ENCODE data around the gene ATG9B. TPM values are rescaled to one million over a fixed set of nuclear protein-coding genes. Genes with fewer than 3 reads are reported as not detected.

Gene ATG9B
- total RNA-seq, 1 experiment from 2014 or later, result not detected

DNA sequence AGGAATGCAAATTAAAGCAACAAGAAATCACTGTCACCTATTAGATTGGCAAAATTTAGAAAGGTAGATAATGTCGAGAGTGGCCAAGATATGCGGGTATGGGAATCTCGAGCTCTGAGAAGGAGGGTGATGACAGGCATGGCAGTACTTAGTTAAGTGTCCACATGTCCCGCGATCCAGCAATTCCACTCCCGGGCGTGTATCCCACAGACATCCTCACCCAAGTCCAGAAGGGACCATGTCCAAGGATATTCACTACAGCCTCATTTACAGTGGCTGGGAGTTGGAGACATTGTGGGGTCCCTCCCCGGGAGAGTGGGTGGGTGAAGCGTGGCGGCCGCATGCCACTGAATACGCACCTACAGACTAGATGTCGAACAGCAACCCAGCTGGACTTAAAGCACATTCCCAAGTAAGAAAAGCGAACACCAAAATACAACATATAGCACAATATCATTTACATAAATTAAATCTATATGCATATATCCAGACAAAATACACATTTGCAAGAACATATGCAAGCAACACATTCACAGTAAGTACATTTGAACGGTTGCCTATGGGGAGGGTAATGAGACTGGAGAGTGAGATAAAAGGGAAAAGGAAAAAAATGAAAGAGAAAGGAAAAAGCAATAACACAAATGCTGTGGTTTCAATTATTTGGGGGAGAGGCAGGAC, 56.1 kb downstream of the ATG9B start:
- H3K27me3 ChIP-seq (replicated peaks), result peaks cover 50% of the 10 kb centered on the region
- H3K4me3 ChIP-seq, result no peak overlapping the region
- no peaks in the 10 kb centered on the region for H3K4me1 ChIP-seq (replicated peaks)

GRCh38 chr7:150967349-150967748, 56.9 kb downstream of the ATG9B start:
- Histone ChIP-seq H3K4me3 (no peak overlapping the region), H3K9me3 (replicated peaks) (no peaks in the 10 kb centered on the region), H3K27ac (no peak overlapping the region), H3K4me1 (replicated peaks) (no peaks in the 10 kb centered on the region), H3K27me3 (replicated peaks) (peaks cover 43% of the 10 kb centered on the region), H3K36me3 (no peaks in the 10 kb centered on the region)
- no peak for DNase-seq (ENCODE audit: low read depth in 1 of 2, low spot score in 2 of 2)

More for the DNA sequence above, 56.1 kb downstream of the ATG9B start:
- no peak for DNase-seq (ENCODE audit: low read depth in 1 of 2, low spot score in 2 of 2)
- H3K27ac ChIP-seq, result no peak overlapping the region
- no peaks in the 10 kb centered on the region for H3K36me3 ChIP-seq
- no peaks in the 10 kb centered on the region for H3K9me3 ChIP-seq (replicated peaks)

GRCh38 chr7:150966002-150966401, 58.3 kb downstream of the ATG9B start:
- H3K4me1 ChIP-seq (replicated peaks), result no peaks in the 10 kb centered on the region
- H3K27me3 ChIP-seq (replicated peaks), result peaks cover 32% of the 10 kb centered on the region
- H3K27ac ChIP-seq, result no peak overlapping the region

DNA sequence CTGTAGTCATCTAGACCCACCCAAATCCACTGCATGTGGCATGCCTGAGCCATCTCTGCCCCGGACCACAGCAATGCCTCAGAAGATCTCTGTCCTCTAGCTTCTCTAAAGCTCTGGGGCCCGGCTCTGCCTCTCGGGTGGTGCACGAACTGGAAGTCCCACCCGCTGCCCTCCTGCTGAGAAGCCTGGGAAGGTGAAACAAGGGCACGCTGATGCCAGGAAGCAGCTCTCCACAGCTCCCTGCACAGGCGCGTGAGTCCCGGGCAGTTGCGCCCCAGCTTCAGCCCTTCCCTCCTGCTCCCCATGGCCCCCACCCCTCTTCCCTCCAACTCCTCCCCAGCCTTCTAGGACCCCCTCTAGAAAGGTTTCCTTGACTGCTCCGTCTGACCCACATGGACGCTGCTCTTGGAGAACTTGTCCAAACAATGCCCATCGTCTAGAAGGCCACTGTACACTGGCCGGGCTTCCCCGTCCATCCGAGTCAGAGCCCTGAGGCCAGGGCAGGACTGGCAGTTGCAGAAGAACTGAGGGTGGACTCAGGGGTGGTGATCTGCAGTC, 58.9 kb downstream of the ATG9B start:
- no peaks in the 10 kb centered on the region for H3K9me3 ChIP-seq (replicated peaks)
- H3K27ac ChIP-seq, result no peak overlapping the region
- H3K36me3 ChIP-seq, result no peaks in the 10 kb centered on the region
- H3K27me3 ChIP-seq (replicated peaks), result peaks cover 29% of the 10 kb centered on the region
- no peaks in the 10 kb centered on the region for H3K4me1 ChIP-seq (replicated peaks)
- H3K4me3 ChIP-seq, result no peak overlapping the region
- no peak for DNase-seq (ENCODE audit: low read depth in 1 of 2, low spot score in 2 of 2)

More at GRCh38 chr7:150966002-150966401, 58.3 kb downstream of the ATG9B start:
- no peaks in the 10 kb centered on the region for H3K9me3 ChIP-seq (replicated peaks)
- H3K36me3 ChIP-seq, result no peaks in the 10 kb centered on the region
- H3K4me3 ChIP-seq, result no peak overlapping the region
- DNase-seq (ENCODE audit: low read depth in 1 of 2, low spot score in 2 of 2), result no peak

Other genes starting within 250 kb of the ATG9B start
- gene TMEM176B, start 224.1 kb downstream of the ATG9B start, total RNA-seq (2014; rRNA removed; shearing (Covaris generic)), result not detected in 2 replicates
- not detected in 2 replicates for gene TMEM176A, start 223.7 kb downstream of the ATG9B start, total RNA-seq (2014; rRNA removed; shearing (Covaris generic))
- gene AOC1, start 172.0 kb downstream of the ATG9B start, total RNA-seq (2014; rRNA removed; shearing (Covaris generic)), result not detected in 2 replicates
- gene KCNH2, start 46.2 kb downstream of the ATG9B start, total RNA-seq (2014; rRNA removed; shearing (Covaris generic)), result not detected in 2 replicates
- not detected in 2 replicates for gene NOS3, start 33.5 kb downstream of the ATG9B start, total RNA-seq (2014; rRNA removed; shearing (Covaris generic))
- gene ABCB8, start 4.0 kb upstream of the ATG9B start, total RNA-seq (2014; rRNA removed; shearing (Covaris generic)), result 24.6 and 38.2 TPM in 2 replicates
- gene ASIC3, start 24.0 kb upstream of the ATG9B start, total RNA-seq (2014; rRNA removed; shearing (Covaris generic)), result not detected in 2 replicates
- gene CDK5, start 33.4 kb upstream of the ATG9B start, total RNA-seq (2014; rRNA removed; shearing (Covaris generic)), result 23.7 and 29.3 TPM in 2 replicates
- 95.5 and 100 TPM in 2 replicates for gene SLC4A2, start 35.1 kb upstream of the ATG9B start, total RNA-seq (2014; rRNA removed; shearing (Covaris generic))
- 104 and 120 TPM in 2 replicates for gene FASTK, start 56.3 kb upstream of the ATG9B start, total RNA-seq (2014; rRNA removed; shearing (Covaris generic))
- 32.5 and 34.5 TPM in 2 replicates for gene TMUB1, start 59.0 kb upstream of the ATG9B start, total RNA-seq (2014; rRNA removed; shearing (Covaris generic))
- 19.9 and 36.6 TPM in 2 replicates for gene AGAP3, start 62.0 kb upstream of the ATG9B start, total RNA-seq (2014; rRNA removed; shearing (Covaris generic))
- not detected in 2 replicates for gene GBX1, start 143.2 kb upstream of the ATG9B start, total RNA-seq (2014; rRNA removed; shearing (Covaris generic))
- not detected in 2 replicates for gene ASB10, start 162.8 kb upstream of the ATG9B start, total RNA-seq (2014; rRNA removed; shearing (Covaris generic))
- not detected in 2 replicates for gene H2BK1, start 186.0 kb upstream of the ATG9B start, total RNA-seq (2014; rRNA removed; shearing (Covaris generic))
- gene ABCF2, start 202.7 kb upstream of the ATG9B start, total RNA-seq (2014; rRNA removed; shearing (Covaris generic)), result 52.0 and 72.6 TPM in 2 replicates
- gene CHPF2, start 208.0 kb upstream of the ATG9B start, total RNA-seq (2014; rRNA removed; shearing (Covaris generic)), result 50.1 and 68.1 TPM in 2 replicates
- 20.9 and 22.6 TPM in 2 replicates for gene SMARCD3, start 224.2 kb upstream of the ATG9B start, total RNA-seq (2014; rRNA removed; shearing (Covaris generic))

Measured in SJSA1 (cell line).